Left lung (tissue), 10 donors: ENCODE results near the gene SYNM. TPM values are rescaled to one million over a fixed set of nuclear protein-coding genes. Genes with fewer than 3 reads are reported as not detected.

Experiments
- ATAC-seq: fragments of 200-7000 bp; cut with Tn5 transposase; one replicate; pipeline ENCODE4 v1.9.1; 2020; ENCODE audit warnings: moderate library complexity
- DNase-seq, 4 donors: peaks; one replicate each; pipeline ENCODE4 v3.0.0-alpha.2; 2013 to 2020
- H3K27ac ChIP-seq, 2 donors: fragments of 200-600 bp; sonication (generic) in 1 of 2; one replicate each; pipeline versions ENCODE4 v1.5.0 to v1.8.0; 2020 to 2021
- H3K27me3 ChIP-seq, 2 donors: fragments of 200-600 bp; sonication (generic) in 1 of 2; one replicate each; pipeline versions ENCODE4 v1.5.0 to v1.8.0; 2020 to 2021
- H3K36me3 ChIP-seq, 2 donors: fragments of 200-600 bp; sonication (generic) in 1 of 2; one replicate each; pipeline versions ENCODE4 v1.5.0 to v1.8.0; 2020 to 2021
- H3K4me1 ChIP-seq, 2 donors: fragments of 200-600 bp; one replicate each; pipeline ENCODE4 v1.8.0; 2021
- H3K4me3 ChIP-seq, 2 donors: fragments of 200-600 bp; sonication (generic) in 1 of 2; one replicate each; pipeline versions ENCODE4 v1.5.0 to v1.8.0; 2020 to 2021; ENCODE audit warnings: mild to moderate bottlenecking in 1 of 2
- H3K9me3 ChIP-seq, 2 donors: fragments of 200-600 bp; sonication (generic) in 1 of 2; one replicate each; pipeline versions ENCODE4 v1.5.0 to v1.8.0; 2020 to 2021
- intact Hi-C, 2 donors: fragments of 100-400 bp; cut with DNase I; formaldehyde crosslinking; loops; one replicate each; pipeline versions ENCODE4 v1.11.2 to v1.14.2; 2022
- polyA plus RNA-seq, 6 donors: library from polyadenylated mRNA; unstranded; fragments of 120-200 nt; gene quantifications; one replicate each; pipeline ENCODE4 v1.2.1, GENCODE V29; 2013; ENCODE audit not compliant: insufficient read length in 6 of 6
- total RNA-seq, 2 donors: library from RNA; stranded (reverse); fragmentation: NEBNext Ultra II Directional; extraction: Animal tissue kit (Norgen Biotek cat#: 25700); gene quantifications; one replicate each; pipeline ENCODE4 v1.2.1, GENCODE V29; 2021
- TF ChIP-seq, protein P1 (sequence below), 2 donors: fragments of 200-600 bp; sonication (generic) in 1 of 2; IDR thresholded peaks; one replicate each; pipeline versions ENCODE4 v1.5.0 to v1.8.0; 2021; ENCODE audit warnings: antibody characterized with exemption in 2 of 2
- donor health status: DM: no; HTN: yes; CAD: no.
- donor health status: DM: no; HTN: no; CAD: no.

Gene SYNM
- total and polyA plus RNA-seq, 8 donors = 5.6 to 17.6 (median 7.1) TPM

DNA sequence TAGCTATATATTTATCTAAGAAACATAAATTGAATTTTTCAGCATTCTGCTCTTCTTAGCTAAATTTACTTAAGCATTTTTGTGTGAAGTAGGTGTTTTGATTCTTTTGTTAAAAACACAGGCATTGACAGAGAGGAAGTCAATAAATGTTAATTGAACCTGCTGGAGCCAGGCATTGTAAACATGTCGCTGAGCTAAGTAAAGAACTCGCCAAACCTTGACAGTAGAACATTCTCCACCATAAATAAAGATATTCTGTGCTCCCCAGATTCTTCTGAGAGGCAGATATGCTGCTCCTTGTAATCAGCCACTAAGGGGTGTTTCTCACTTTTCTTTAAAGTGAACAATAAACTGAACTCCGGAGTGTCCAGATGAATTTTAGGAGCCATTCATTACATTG, 38.4 kb downstream of the SYNM start:
- ATAC-seq = no peak
- Histone ChIP-seq H3K36me3 (no peaks in the 10 kb centered on the region), H3K4me3 (no peak overlapping the region), H3K9me3 (no peaks in the 10 kb centered on the region), H3K27me3 (no peaks in the 10 kb centered on the region), H3K4me1 (no peaks in the 10 kb centered on the region), H3K27ac (no peak overlapping the region)
- intact Hi-C loops = no loop called here
- TF ChIP-seq, protein P1, sequence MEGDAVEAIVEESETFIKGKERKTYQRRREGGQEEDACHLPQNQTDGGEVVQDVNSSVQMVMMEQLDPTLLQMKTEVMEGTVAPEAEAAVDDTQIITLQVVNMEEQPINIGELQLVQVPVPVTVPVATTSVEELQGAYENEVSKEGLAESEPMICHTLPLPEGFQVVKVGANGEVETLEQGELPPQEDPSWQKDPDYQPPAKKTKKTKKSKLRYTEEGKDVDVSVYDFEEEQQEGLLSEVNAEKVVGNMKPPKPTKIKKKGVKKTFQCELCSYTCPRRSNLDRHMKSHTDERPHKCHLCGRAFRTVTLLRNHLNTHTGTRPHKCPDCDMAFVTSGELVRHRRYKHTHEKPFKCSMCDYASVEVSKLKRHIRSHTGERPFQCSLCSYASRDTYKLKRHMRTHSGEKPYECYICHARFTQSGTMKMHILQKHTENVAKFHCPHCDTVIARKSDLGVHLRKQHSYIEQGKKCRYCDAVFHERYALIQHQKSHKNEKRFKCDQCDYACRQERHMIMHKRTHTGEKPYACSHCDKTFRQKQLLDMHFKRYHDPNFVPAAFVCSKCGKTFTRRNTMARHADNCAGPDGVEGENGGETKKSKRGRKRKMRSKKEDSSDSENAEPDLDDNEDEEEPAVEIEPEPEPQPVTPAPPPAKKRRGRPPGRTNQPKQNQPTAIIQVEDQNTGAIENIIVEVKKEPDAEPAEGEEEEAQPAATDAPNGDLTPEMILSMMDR (IDR thresholded peaks at IDR 0.05) = no peak
- no peak for DNase-seq

DNA sequence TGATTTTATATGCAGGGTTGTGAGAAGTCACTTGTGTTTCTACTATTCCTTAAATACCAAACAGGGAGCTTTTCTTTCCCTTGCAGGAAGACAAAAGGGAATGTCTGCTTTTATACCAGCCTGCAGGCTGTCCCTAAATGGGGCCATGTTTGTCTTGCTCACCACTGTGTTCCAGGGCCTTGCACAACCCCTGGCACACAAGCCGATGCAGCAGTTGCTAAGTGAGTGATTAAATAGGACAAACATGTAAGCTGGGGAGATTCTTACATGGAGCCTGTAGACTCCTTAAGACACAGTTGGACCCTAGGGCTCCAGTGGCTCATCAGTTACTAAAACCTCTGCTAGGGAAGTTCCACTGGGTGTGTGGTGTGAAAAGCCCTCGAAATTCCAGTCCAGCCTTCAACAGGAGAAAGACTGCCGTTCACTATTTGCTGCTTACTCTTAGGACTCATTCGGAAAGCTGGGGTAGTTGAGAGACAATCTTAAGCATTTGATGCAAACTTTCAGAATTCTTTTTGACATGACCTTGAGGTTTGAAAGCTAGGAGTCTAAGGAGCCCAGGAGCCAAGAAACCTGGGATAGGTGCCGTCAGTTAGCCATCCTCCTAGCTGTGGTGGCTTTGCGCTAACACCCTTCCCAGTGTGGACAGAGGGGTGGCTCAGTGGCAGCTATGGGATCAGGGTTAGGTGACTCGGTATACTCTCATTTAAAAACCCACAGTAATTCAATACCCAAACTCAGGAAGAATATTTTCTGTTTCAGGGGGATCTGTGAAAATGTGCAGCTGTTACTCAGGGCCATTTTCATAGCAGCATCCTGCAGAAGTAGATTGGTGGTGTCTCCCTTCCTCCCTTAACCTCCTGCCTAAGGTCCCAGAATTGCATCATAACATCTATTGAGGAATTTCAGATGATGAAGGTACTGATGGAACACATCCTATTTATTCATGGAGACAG, 39.1 kb downstream of the SYNM start:
- no peaks in the 10 kb centered on the region for H3K9me3 ChIP-seq
- peak in 1 of 4 donors; percentile 51 for DNase-seq
- intact Hi-C loops = no loop called here
- H3K36me3 ChIP-seq = peaks cover 0 to 2% of the 10 kb centered on the region in 2 donors
- no peak overlapping the region for H3K27ac ChIP-seq
- ATAC-seq = peak; percentile 80
- TF ChIP-seq, protein P1 (IDR thresholded peaks at IDR 0.05) = no peak
- no peak overlapping the region for H3K4me3 ChIP-seq
- no peaks in the 10 kb centered on the region for H3K4me1 ChIP-seq
- H3K27me3 ChIP-seq = no peaks in the 10 kb centered on the region

DNA sequence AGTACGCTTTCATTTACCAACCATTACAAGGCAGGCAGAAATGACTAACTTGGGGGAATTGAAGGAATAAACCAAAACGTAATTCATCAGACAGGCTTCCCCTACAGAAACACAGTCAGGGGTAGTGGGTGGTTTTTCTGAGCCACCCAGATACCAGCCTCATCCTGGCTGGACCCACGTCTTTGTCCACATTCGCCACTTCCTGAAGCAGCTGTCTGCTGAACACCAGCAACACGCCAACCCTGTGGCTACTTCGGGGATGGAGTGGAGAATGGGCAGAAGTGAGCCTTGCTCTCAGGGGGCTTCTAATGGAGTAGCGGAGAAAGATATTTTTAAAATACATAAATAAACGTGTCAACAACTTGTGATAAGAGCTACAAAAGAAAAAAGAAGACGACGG, 40.1 kb downstream of the SYNM start:
- TF ChIP-seq, protein P1 (IDR thresholded peaks at IDR 0.05) = no peak
- no peak overlapping the region for H3K27ac ChIP-seq
- ATAC-seq (no peak), DNase-seq (no peak)
- intact Hi-C loops = no loop called here
- H3K36me3 ChIP-seq = peaks cover 0 to 7% of the 10 kb centered on the region in 2 donors
- H3K4me1 ChIP-seq = no peaks in the 10 kb centered on the region
- no peak overlapping the region for H3K4me3 ChIP-seq
- no peaks in the 10 kb centered on the region for H3K9me3 ChIP-seq
- H3K27me3 ChIP-seq = no peaks in the 10 kb centered on the region

DNA sequence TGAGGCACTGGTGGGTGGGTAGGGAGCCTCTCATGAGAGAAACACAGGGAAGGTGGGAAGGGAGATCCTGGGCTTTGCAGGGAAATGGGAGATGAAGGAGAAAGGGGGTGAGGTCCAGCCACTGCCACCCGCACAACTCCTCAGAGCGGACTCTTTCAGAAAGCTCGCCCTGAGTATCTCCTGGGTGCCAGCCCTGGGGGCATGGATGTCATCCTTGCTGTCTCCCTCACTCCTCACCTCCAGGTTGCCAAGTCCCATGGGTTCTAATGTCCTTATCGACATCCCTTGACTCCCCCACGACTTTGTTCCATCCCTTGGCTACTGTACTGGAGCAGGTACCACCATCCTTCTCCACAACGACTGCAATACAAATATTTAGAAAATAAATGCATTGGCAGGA, 40.9 kb downstream of the SYNM start:
- DNase-seq (no peak), ATAC-seq (no peak)
- Histone ChIP-seq H3K9me3 (no peaks in the 10 kb centered on the region), H3K27ac (no peak overlapping the region), H3K4me1 (no peaks in the 10 kb centered on the region), H3K36me3 (peaks cover 0 to 7% of the 10 kb centered on the region in 2 donors), H3K27me3 (no peaks in the 10 kb centered on the region), H3K4me3 (no peak overlapping the region)
- intact Hi-C loops = no loop called here
- TF ChIP-seq, protein P1 (IDR thresholded peaks at IDR 0.05) = no peak

DNA sequence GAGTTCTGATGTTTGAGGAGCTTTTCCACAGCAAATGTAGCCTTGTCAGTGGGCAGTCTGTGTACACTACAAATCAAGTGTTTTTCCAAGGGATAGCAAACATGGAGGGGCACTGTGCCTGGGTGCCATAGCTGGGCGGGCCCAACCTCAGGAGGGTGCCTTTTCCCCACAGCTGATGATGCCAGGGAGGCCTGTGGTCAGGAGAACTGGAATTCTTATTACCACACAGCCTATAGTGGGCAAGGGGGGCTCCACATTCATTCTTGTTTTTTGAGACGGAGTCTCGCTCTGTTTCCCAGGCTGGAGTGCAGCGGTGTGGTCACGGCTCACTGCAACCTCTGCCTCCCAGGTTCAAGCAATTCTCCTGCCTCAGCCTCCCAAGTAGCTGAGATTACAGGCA, 41.8 kb downstream of the SYNM start:
- H3K36me3 ChIP-seq = peaks cover 0 to 7% of the 10 kb centered on the region in 2 donors
- H3K9me3 ChIP-seq = no peaks in the 10 kb centered on the region
- H3K4me3 ChIP-seq = no peak overlapping the region
- no peak for ATAC-seq
- intact Hi-C loops = no loop called here
- no peak overlapping the region for H3K27ac ChIP-seq
- TF ChIP-seq, protein P1 (IDR thresholded peaks at IDR 0.05) = no peak
- DNase-seq = no peak
- no peaks in the 10 kb centered on the region for H3K4me1 ChIP-seq
- no peaks in the 10 kb centered on the region for H3K27me3 ChIP-seq
